PC-9 (cell line): Measurements from ENCODE around the gene C1orf21. TPM values are rescaled to one million over a fixed set of nuclear protein-coding genes. Genes with fewer than 3 reads are reported as not detected.

Source experiments
- BruUV-seq: library from RNA; stranded (reverse); fragments of 400-500 nt; replicated peaks from 2 replicates; lab custom pipeline; 2021; lab: Mats Ljungman, UMichigan
- CTCF ChIA-PET: fragments of 300-600 bp; sonication (Branson Sonifier 250); formaldehyde crosslinking; loops from one replicate; lab custom pipeline; 2022; ENCODE audit warnings: antibody characterized with exemption; lab: Charles Lee
- POLR2A ChIA-PET: fragments of 300-600 bp; sonication (Branson Sonifier 250); formaldehyde crosslinking; loops from one replicate; lab custom pipeline; 2022; ENCODE audit warnings: antibody characterized with exemption; ENCODE audit not compliant: unreplicated experiment; lab: Charles Lee
- DNase-seq, 2 experiments: peaks; one replicate each; pipeline versions ENCODE4 v3.0.0 to v3.0.0-alpha.2; 2015 to 2022; ENCODE audit warnings: mixed read lengths in 1 of 2
- H2AFZ ChIP-seq: fragments of 200-600 bp; sonication (generic); 2 replicates; pipeline ENCODE4 v1.8.1; 2017; ENCODE audit warnings: antibody characterized with exemption
- H3F3A ChIP-seq: fragments of 200-600 bp; sonication (generic); 2 replicates; pipeline ENCODE4 v1.8.1; 2017; ENCODE audit warnings: antibody characterized with exemption, mild to moderate bottlenecking, low read depth; ENCODE audit not compliant: insufficient read depth
- H3K27ac ChIP-seq: fragments of 200-600 bp; sonication (generic); 2 replicates; pipeline ENCODE4 v1.6.1; 2016; ENCODE audit warnings: mixed run types
- H3K27me3 ChIP-seq: fragments of 200-600 bp; sonication (generic); 2 replicates; pipeline ENCODE4 v1.6.1; 2016; ENCODE audit warnings: low read depth, mixed run types; ENCODE audit not compliant: insufficient read depth
- H3K36me3 ChIP-seq: fragments of 200-600 bp; sonication (generic); 2 replicates; pipeline ENCODE4 v1.6.1; 2016; ENCODE audit warnings: low read depth, mixed run types
- H3K4me1 ChIP-seq: fragments of 200-600 bp; sonication (generic); replicated peaks from 2 replicates; pipeline ENCODE4 v1.6.1; 2016; ENCODE audit warnings: mixed run types; ENCODE audit not compliant: insufficient read depth
- H3K4me2 ChIP-seq: fragments of 200-600 bp; sonication (generic); 2 replicates; pipeline ENCODE4 v1.6.1; 2017; ENCODE audit warnings: mixed run types
- H3K4me3 ChIP-seq: fragments of 200-600 bp; sonication (generic); 2 replicates; pipeline ENCODE4 v1.6.1; 2016; ENCODE audit warnings: mixed run types
- H3K79me2 ChIP-seq: fragments of 200-600 bp; sonication (generic); 2 replicates; pipeline ENCODE4 v1.6.1; 2017; ENCODE audit warnings: low read depth, mixed run types
- H3K9me2 ChIP-seq: fragments of 200-600 bp; sonication (generic); 2 replicates; pipeline ENCODE4 v1.8.1; 2017; ENCODE audit warnings: mild to moderate bottlenecking; ENCODE audit not compliant: insufficient read depth
- H3K9me3 ChIP-seq: fragments of 200-600 bp; sonication (generic); 2 replicates; pipeline ENCODE4 v1.8.1; 2016; ENCODE audit warnings: low read depth; ENCODE audit not compliant: insufficient read depth
- H4K20me1 ChIP-seq: fragments of 200-600 bp; sonication (generic); 2 replicates; pipeline ENCODE4 v1.8.1; 2017; ENCODE audit not compliant: insufficient read depth
- CTCF ChIP-seq: fragments of 200-600 bp; sonication (generic); conservative IDR thresholded peaks from 2 replicates; pipeline ENCODE4 v1.6.1; 2017; ENCODE audit warnings: mixed run types, antibody characterized with exemption, mild to moderate bottlenecking, moderate library complexity
- EZH2 ChIP-seq: fragments of 200-600 bp; sonication (generic); IDR thresholded peaks from 2 replicates; pipeline ENCODE4 v1.8.0; 2017; ENCODE audit warnings: antibody characterized with exemption, low read depth
- intact Hi-C: fragments of 100-400 bp; cut with micrococcal nuclease; formaldehyde crosslinking; loops from one replicate; pipeline ENCODE4 v1.10.0; 2022; ENCODE audit not compliant: unreplicated experiment
- total RNA-seq: library from RNA; stranded (reverse); gene quantifications from 2 replicates; pipeline ENCODE4 v1.2.3, GENCODE V29; 2021

Gene C1orf21
- total RNA-seq, 1 experiment from 2014 or later, result 13.8 TPM

GRCh38 chr1:184507165-184507564, 120.3 kb downstream of the C1orf21 start:
- ChIA-PET CTCF (no interaction called here), POLR2A (no interaction called here)
- intact Hi-C loops, result no loop called here
- Histone ChIP-seq H4K20me1 (no peaks in the 10 kb centered on the region), H2AFZ (no peak overlapping the region), H3K27me3 (no peaks in the 10 kb centered on the region), H3K9me2 (no peaks in the 10 kb centered on the region), H3K4me2 (no peak overlapping the region), H3K79me2 (no peaks in the 10 kb centered on the region), H3K27ac (no peak overlapping the region), H3K9me3 (no peaks in the 10 kb centered on the region), H3K4me1 (no peaks in the 10 kb centered on the region), H3K36me3 (no peaks in the 10 kb centered on the region), H3F3A (no peaks in the 10 kb centered on the region), H3K4me3 (no peak overlapping the region)
- TF ChIP-seq CTCF, result no peak
- no peak for TF ChIP-seq EZH2
- DNase-seq, result no peak
- BruUV-seq, result no TSS peak

- ChIA-PET POLR2A (no interaction called here), CTCF (no interaction called here)
- Histone ChIP-seq H2AFZ (no peak overlapping the region), H3K9me3 (no peaks in the 10 kb centered on the region), H3K27me3 (no peaks in the 10 kb centered on the region), H3K9me2 (no peaks in the 10 kb centered on the region), H3K4me2 (no peak overlapping the region), H3K27ac (no peak overlapping the region), H3K79me2 (no peaks in the 10 kb centered on the region), H3K4me1 (no peaks in the 10 kb centered on the region), H3K4me3 (no peak overlapping the region), H3F3A (no peaks in the 10 kb centered on the region), H3K36me3 (no peaks in the 10 kb centered on the region), H4K20me1 (no peaks in the 10 kb centered on the region)
- intact Hi-C loops, result no loop called here
- no peak for DNase-seq
- TF ChIP-seq EZH2 (no peak), CTCF (no peak)
- no TSS peak for BruUV-seq
These were observed 120.9 kb downstream of the C1orf21 start for GRCh38 chr1:184507604-184508280.

GRCh38 chr1:184509105-184509504, 122.3 kb downstream of the C1orf21 start:
- no TSS peak for BruUV-seq
- no peaks in the 10 kb centered on the region for H3K36me3 ChIP-seq
- no peaks in the 10 kb centered on the region for H3K27me3 ChIP-seq
- H3K9me3 ChIP-seq, result no peaks in the 10 kb centered on the region
- no peak for DNase-seq
- no peaks in the 10 kb centered on the region for H3F3A ChIP-seq
- TF ChIP-seq EZH2 (no peak), CTCF (no peak)
- ChIA-PET POLR2A (no interaction called here), CTCF (no interaction called here)
- H3K27ac ChIP-seq, result no peak overlapping the region
- intact Hi-C loops, result no loop called here
- H3K4me2 ChIP-seq, result no peak overlapping the region
- H2AFZ ChIP-seq, result no peak overlapping the region
- H3K4me3 ChIP-seq, result no peak overlapping the region
- no peaks in the 10 kb centered on the region for H4K20me1 ChIP-seq
- no peaks in the 10 kb centered on the region for H3K79me2 ChIP-seq
- H3K4me1 ChIP-seq, result no peaks in the 10 kb centered on the region
- H3K9me2 ChIP-seq, result no peaks in the 10 kb centered on the region
